Measurements from ENCODE around the gene CCDC169. TPM values are rescaled to one million over a fixed set of nuclear protein-coding genes. Genes with fewer than 3 reads are reported as not detected.

Gene CCDC169
- total RNA-seq, 1 donor from 2014 or later = 3.2 TPM

DNA sequence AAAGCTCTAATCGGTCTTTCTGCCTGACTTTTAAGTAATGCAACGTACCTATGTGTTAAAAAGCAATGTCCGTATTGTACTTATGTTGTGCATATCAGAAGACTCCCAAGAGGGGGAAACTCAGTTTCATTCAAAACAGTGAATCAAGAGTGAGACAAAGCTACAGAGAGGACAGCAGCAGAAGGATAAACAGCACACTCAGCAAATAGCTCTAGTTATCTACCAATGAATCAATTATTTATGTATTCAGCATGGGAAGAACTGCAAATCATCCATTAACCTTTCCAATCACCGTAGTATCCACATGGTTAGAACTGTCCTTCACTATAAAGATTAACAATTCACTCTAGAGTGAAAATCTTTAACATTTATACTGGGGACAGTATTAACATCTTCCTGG, 46.6 kb downstream of the CCDC169 start:
- no peak for DNase-seq (ENCODE audit: extremely low spot score, unreplicated experiment)
- Mint-ChIP-seq H3K4me3 (no peak overlapping the region), H3K36me3 (peaks cover 6% of the 10 kb centered on the region), H3K27me3 (no peaks in the 10 kb centered on the region), H3K9me3 (peaks cover 4% of the 10 kb centered on the region), H3K4me1 (ENCODE audit: unreplicated experiment) (peaks cover 14% of the 10 kb centered on the region), H3K27ac (no peak overlapping the region)
- TF ChIP-seq, protein P1, sequence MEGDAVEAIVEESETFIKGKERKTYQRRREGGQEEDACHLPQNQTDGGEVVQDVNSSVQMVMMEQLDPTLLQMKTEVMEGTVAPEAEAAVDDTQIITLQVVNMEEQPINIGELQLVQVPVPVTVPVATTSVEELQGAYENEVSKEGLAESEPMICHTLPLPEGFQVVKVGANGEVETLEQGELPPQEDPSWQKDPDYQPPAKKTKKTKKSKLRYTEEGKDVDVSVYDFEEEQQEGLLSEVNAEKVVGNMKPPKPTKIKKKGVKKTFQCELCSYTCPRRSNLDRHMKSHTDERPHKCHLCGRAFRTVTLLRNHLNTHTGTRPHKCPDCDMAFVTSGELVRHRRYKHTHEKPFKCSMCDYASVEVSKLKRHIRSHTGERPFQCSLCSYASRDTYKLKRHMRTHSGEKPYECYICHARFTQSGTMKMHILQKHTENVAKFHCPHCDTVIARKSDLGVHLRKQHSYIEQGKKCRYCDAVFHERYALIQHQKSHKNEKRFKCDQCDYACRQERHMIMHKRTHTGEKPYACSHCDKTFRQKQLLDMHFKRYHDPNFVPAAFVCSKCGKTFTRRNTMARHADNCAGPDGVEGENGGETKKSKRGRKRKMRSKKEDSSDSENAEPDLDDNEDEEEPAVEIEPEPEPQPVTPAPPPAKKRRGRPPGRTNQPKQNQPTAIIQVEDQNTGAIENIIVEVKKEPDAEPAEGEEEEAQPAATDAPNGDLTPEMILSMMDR (conservative IDR thresholded peaks at IDR 0.05) = no peak

DNA sequence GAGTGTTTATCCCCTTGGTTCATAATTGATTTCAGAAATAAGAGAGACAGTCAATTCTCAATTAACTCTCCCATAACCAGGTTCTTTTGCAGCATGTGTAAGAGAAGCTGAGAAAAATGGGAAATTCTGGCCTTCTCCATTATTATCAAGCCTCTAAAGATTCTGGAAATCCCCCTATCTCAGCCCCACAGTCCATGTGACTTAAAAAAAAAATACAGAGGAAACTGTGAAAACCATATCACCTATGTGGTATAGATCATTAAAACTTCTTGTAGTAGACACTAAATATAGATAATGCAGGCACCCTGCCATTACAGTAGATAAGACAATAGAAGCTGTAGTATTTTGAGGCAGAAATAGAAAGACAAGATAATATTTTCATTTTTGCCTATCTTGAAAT, 48.9 kb downstream of the CCDC169 start:
- Mint-ChIP-seq H3K9me3 (peaks cover 4% of the 10 kb centered on the region), H3K36me3 (peaks cover 6% of the 10 kb centered on the region), H3K27me3 (no peaks in the 10 kb centered on the region), H3K4me3 (no peak overlapping the region), H3K27ac (no peak overlapping the region), H3K4me1 (ENCODE audit: unreplicated experiment) (peaks cover 14% of the 10 kb centered on the region)
- TF ChIP-seq, protein P1 (conservative IDR thresholded peaks at IDR 0.05) = no peak
- no peak for DNase-seq (ENCODE audit: extremely low spot score, unreplicated experiment)

DNA sequence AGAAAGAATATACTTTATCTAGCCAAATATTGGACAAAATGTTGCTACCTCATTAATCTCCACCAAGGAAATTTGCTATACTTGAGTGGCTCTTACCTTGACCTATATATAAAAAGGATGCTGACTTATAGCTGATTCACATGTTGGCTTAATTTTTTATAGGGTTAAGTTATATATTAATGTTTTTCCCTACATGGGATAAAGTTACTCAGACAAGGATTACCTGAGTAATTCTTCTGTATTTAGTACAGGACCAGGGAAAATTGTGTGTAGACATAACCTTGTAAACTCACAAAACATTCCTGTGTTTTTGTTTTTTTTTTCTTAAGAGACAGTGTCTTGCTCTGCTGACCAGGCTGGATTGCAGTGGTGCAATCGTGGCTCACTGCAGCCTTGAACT, 52.6 kb downstream of the CCDC169 start:
- H3K4me3 Mint-ChIP-seq = no peak overlapping the region
- TF ChIP-seq, protein P1 (conservative IDR thresholded peaks at IDR 0.05) = no peak

DNA sequence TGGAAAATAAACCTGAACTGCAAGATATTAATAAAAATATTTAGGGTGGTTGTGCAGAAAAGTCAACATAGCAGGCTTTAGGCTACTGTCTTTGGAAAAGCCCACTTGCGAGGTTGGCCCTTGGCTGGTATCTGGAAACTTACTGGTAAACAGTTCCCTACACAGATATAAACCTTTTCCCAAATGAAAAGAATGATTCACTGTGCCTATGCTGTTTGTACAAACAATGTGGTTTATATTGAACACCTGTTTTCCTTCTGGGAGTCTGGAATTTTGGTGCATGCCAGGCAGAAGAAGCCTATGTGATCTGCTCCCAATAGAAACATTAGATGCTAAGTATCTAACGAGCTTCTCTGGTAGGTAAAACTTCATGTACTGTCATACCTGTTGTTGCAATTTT, 53.5 kb downstream of the CCDC169 start:
- no peak overlapping the region for H3K27ac Mint-ChIP-seq

More for the DNA sequence above, 52.6 kb downstream of the CCDC169 start:
- Mint-ChIP-seq H3K27me3 (no peaks in the 10 kb centered on the region), H3K9me3 (peaks cover 4% of the 10 kb centered on the region), H3K27ac (no peak overlapping the region), H3K36me3 (peaks cover 6% of the 10 kb centered on the region), H3K4me1 (ENCODE audit: unreplicated experiment) (no peaks in the 10 kb centered on the region)
- DNase-seq (ENCODE audit: extremely low spot score, unreplicated experiment) = no peak

DNA sequence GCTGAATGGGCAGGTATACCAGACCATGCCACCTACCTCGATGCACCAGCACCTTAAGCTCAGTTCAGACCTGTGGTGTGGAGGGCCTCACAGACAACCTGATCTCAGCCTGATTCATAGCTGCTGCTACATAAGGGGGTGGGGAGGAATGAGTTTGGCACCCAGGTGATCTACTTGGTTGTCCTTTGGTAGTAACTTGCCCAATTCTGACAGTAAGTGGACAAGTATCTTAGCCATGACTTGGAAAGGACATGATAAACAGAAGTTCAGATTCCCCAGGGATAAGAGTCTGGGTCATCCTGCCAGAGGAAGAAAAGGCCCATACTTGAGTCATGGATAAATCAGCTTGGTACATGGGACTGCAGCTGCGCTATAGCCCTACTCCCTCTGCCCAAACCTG, 54.9 kb downstream of the CCDC169 start:
- Mint-ChIP-seq H3K36me3 (peaks cover 6% of the 10 kb centered on the region), H3K4me3 (no peak overlapping the region), H3K9me3 (peaks cover 4% of the 10 kb centered on the region), H3K4me1 (ENCODE audit: unreplicated experiment) (no peaks in the 10 kb centered on the region), H3K27ac (no peak overlapping the region), H3K27me3 (no peaks in the 10 kb centered on the region)
- no peak for DNase-seq (ENCODE audit: extremely low spot score, unreplicated experiment)
- TF ChIP-seq, protein P1 (conservative IDR thresholded peaks at IDR 0.05) = no peak

More for the DNA sequence above, 53.5 kb downstream of the CCDC169 start:
- TF ChIP-seq, protein P1 (conservative IDR thresholded peaks at IDR 0.05) = no peak
- peaks cover 4% of the 10 kb centered on the region for H3K9me3 Mint-ChIP-seq
- no peaks in the 10 kb centered on the region for H3K27me3 Mint-ChIP-seq
- H3K36me3 Mint-ChIP-seq = peaks cover 6% of the 10 kb centered on the region
- no peak for DNase-seq (ENCODE audit: extremely low spot score, unreplicated experiment)
- no peak overlapping the region for H3K4me3 Mint-ChIP-seq
- H3K4me1 Mint-ChIP-seq (ENCODE audit: unreplicated experiment) = no peaks in the 10 kb centered on the region

DNA sequence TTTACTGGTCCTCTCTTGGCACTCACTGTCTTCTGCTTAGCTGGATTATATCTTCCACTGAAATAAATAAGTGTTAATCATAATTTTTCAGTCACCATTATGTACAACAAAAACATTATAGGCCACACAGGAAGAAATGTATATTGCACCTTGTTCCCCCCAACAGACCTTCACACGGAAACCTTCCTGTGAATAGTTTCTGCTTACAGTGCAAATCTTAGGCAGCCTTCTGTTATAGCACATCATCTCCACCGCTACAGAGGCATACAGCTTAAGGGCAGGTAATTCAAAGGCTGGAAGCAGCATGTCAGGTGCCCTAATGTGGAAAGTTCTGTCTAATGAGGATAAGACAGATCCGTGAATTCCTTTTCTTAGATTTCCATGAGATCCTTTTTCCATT, 66.4 kb downstream of the CCDC169 start:
- no peaks in the 10 kb centered on the region for H3K27me3 Mint-ChIP-seq
- H3K4me3 Mint-ChIP-seq = no peak overlapping the region
- no peak overlapping the region for H3K27ac Mint-ChIP-seq
- DNase-seq (ENCODE audit: extremely low spot score, unreplicated experiment) = no peak
- no peaks in the 10 kb centered on the region for H3K4me1 Mint-ChIP-seq (ENCODE audit: unreplicated experiment)
- H3K36me3 Mint-ChIP-seq = no peaks in the 10 kb centered on the region
- TF ChIP-seq, protein P1 (conservative IDR thresholded peaks at IDR 0.05) = no peak
- H3K9me3 Mint-ChIP-seq = no peaks in the 10 kb centered on the region

Measured in type B pancreatic cell (in vitro differentiated cells).